Measurements from ENCODE around the gene PDSS2.

DNA sequence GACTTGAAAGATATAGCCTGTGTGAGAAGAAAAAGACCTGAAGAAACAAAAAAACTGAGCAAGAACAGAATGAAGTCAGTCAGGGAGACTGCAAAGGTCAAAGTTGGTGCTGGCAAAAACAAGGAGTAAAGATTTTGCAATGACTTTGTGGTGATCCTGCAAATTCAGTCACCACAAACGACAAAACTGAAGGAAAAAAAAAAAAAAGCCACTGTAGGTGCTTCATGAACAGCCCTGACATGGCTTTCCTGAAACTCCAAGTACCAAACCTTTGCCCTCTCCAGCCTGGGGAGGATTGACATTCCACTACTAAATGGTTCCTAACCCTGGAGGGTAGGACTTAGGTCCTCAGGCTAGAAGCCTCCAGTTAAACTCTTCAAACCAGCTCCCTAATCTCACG is 229.3 kb downstream of the PDSS2 start:
- TF ChIP-seq POLR2A (IDR thresholded peaks at IDR 0.05; ENCODE audit: low read depth, low read length) (no peak), POU2F2 (IDR thresholded peaks at IDR 0.05; ENCODE audit: low read depth, low read length) (no peak), TAF1 (IDR thresholded peaks at IDR 0.05; ENCODE audit: low read depth, low read length) (no peak), POLR2AphosphoS5 (IDR thresholded peaks at IDR 0.05; ENCODE audit: low read depth, low read length) (no peak), SPI1 (IDR thresholded peaks at IDR 0.05; ENCODE audit: low read depth, low read length) (no peak)

Measured in GM12891 (cell line).